Mucosa of gallbladder (tissue), 1 donor: Measurements from ENCODE around the gene GJA3. TPM values are rescaled to one million over a fixed set of nuclear protein-coding genes. Genes with fewer than 3 reads are reported as not detected.

ENCODE experiments used
- DNase-seq: peaks from one replicate; pipeline ENCODE4 v3.0.0-alpha.2; 2020; ENCODE audit warnings: low spot score
- total RNA-seq: library from RNA; stranded (reverse); gene quantifications from one replicate; pipeline ENCODE4 v1.2.1, GENCODE V29; 2021
- donor health status: DM: no; HTN: no; CAD: no.

Gene GJA3
- total RNA-seq, 1 donor from 2014 or later, result 1.7 TPM

DNA sequence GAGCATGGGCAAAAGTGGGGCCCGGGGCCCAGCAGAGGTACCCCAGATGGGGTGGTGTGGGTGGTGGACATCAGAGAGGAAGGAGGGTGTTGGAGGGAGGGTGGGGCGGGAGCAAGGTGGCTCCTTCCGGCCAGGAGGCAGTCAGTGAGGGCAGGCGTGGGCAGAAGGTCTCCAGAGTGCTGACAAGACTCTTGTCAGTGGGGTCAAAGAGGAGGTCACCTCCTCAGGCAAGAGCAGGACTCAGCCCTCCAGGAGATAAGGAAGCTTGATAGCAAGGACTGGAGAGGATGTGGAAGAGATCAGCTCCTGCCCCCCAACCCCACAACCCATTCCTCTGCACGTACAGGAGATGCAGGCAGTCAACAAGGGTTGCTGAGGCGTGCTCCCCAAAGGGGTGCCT lies 9.8 kb downstream of the GJA3 start:
- DNase-seq, result no peak

DNA sequence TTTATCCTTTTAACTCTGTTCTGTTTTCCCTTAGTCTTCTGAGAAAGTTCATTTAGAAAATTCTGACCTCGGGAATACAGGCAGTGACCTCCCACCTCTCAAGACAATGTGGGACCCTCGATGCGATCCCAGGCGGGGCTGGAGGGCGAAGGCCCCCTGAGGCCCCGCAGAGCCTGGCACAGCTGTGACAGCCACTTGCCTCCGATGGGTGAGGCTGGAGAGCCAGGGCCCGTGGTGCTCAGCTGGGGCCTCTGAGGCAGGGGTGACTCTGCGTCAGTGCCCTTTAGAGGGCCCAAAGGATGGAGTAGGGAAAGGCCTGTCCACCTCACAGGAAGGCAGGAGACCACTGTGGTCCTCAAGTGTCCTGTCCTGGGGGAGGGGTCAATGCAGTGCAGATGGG lies 10.3 kb downstream of the GJA3 start:
- DNase-seq, result no peak

DNA sequence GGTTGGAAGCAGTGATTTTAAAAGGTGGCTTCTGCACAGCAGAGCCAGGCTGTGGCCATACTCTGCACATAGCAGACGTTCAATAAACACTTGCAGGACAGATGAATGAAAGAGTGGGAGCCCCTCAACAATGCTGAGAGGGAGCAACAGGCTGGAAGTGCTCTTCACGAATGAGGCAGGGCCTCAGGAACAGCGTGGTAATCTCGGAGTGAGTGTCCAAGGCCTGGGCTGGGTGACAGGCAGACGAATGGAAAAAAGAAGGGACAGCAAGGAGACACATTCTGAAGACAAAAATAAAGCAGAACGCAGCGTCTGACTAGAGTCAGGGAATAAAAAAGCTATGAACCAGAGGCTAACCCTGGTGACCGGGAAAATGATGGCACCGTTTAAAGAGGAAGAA lies 11.1 kb downstream of the GJA3 start:
- no peak for DNase-seq

DNA sequence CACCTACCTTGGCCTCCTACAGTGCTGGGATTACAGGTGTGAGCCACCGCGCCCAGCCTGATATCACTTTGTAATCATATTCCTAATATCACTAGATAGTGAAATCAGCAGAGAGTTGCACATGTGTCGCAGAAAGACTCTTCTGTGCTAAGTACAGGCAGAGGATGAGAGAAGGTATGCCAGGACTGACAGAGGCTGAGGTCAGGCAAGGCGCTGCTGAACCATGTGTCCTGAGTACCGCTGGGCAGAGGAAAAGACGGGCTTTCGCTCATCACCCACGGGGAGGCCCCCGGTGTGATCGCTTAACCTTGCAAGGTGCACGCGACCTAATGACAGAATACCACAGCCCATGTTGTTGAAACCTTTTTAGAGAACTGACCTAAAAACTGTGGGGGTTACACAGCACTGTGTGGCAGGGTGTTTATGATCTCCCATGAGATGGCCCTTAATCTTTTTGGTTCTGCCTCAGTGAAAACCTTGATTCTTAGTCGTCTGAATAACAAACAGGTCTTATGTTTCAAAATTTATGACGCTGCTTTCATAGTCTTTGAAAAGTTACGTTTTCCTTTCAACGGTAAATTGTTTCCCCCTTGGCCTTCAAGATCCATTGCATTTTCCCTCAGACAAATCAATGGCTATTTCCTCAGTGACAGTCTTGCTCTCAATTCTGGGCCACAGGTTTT lies 12.2 kb downstream of the GJA3 start:
- DNase-seq, result no peak

DNA sequence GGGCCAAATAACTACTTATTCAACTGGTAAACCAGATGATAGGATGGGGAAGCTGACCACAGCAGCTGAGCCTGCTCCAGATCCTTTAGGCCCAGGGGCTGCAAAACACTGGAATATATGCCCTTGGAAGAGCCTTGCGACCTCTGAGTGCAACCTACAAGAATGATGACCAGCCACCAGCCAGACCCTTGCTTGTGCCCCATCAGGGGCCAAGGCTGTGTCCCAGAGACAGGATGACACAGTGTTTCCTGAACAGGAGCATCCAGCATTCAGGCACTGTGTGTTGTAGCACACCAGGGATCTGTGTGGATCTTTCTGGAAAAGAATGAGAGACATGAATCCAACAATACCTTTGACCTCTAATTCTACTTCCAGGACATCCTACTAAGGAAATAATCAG lies 14.5 kb downstream of the GJA3 start:
- no peak for DNase-seq

DNA sequence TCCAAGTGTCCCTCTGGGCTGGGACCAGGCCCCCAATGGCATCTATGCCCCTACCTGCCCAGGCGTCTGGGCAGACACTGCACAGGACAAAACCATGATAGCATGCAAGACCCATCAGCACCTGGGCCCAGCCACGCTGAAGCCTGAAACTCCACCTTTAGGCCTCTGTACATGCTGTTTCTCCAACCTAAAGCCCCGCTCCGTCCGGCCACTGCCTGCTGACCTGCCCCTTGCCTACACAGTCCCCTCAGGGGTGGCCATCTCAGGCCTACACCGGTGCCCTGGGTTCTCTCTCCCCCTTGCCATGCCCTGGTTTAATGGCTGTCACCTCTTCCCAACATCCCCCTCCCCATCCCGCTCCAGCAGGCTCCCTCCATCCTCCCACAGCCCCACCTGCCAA lies 15.3 kb downstream of the GJA3 start:
- no peak for DNase-seq

DNA sequence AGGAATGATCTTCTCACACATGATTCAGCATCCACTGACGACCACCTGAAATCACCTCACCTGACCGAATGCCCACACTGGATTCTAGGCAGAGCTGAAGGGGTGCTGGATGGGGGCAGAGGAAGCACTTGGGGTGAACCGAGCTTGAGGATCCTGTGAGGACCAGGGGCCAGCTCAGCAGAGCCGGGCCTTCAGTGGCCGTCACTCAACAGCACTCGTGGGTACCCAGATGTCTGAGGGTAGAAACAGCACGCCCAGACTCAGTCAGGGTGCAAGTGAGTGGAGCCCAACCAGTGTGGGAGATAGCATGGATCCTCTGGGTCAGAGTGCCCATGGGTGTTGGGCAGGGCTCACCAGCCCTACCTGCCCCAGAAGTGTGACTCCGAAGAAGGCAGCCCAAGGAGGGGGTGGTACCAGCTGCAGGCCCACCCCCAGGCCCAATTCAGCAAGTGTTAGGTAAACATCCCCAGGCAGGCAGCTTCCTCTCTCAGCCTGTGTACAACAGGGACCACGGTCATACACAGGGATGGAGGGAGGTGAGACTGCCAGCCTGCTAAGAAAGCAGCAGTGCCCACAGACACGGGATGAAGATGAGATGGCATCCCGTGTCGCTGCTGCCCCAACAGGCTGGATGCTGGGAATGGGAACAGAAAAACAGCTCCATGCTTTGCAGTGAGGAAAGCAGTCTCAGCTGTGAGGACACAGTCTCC lies 16.6 kb downstream of the GJA3 start:
- DNase-seq, result no peak

DNA sequence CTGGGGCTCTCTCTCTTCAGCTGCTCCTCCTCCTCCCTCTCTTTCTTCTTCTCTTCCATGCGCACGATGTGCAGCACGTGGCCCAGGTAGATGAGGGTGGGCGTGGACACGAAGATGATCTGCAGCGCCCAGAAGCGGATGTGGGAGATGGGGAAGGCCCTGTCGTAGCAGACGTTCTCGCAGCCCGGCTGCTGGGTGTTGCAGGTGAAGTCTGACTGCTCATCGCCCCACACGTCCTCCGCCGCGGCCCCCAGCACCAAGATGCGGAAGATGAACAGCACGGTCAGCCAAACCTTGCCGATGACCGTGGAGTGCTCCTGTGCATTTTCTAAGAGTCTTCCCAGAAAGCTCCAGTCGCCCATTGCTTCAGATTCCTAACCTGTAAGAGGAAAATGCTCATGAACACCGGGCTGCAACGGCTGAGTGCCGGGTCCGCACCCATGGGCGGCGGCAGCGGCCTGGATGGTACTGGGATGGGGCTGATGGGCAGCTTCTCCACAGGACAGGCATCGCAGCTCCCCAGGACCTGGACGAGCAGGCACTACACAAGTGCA lies 17.8 kb downstream of the GJA3 start:
- no peak for DNase-seq

DNA sequence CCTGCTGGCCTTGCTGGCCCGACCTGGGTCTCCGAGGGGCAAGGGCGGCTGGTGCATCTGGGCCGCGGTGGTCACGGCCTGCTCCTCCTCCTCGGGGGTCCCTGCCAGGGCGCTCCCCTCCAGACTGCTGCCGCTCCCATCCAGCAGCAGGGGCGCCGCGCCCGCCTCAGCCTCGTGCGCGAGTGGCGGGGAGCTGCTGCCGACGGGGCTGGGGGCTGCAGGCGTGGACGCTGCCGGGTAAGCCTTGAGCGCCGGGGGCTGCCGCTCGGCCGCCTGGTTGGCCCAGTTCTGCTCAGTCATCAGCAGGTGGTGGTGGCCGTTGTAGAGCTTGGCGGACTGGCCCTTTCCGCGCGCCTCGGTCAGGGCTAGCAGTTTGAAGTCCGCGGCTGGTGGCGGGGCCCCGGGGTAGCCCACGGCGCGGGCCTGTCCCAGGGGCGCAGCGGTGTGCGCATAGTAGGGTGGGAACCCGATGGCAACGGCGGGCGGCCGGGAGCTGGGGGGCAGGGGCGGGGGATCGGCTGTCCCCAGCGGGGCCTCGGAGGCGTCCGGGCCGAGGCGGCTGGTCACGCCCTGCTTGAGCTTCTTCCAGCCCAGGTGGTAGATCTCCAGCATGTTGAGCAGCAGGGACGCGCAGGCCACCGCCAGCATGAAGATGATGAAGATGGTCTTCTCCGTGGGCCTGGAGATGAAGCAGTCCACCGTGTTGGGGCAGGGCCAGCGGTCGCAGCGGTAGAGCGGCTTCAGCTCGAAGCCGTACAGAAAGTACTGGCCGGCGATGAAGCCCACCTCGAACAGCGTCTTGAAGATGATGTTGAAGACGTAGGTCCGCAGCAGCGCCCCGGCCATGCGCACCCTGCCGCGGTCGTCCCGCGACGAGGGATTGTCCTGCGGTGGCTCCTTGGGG lies 18.6 kb downstream of the GJA3 start:
- DNase-seq, result no peak

DNA sequence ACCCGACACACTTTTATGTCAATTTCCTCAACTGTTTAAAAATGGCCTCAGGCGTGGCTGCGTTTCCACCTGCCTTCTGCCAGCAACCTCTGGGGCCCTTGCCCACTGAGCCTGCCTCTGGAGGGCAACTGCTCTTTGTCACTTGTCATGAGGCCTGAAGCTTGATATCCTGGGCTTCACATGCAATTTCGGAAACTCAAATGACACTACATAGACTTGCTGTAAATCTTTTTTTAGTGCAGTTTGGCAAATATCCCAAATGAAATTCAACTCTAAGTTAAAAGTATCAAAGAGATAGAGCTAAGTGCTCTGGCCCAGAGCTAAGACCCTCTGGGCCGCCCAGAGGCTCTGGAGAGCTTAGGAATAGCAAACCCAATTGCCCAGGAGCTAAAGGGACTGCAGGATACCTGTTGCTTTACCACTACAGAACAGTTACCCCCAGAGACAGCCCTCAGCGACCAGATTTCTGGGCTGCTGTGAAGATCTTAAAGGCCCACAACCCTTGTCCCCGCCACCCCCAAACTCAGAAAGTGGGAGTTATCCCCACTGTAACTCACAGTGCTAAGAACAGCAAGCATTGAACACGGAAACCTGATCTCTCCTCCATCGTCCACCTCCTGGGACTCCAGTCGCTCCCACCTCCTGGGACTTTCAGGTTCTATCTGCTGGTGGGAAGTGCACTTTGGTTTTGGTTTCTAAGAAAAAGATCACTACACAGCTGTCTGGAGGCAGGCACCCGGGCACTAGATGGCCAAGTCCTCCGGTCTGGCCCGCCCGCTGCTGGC lies 19.4 kb downstream of the GJA3 start:
- DNase-seq, result no peak

DNA sequence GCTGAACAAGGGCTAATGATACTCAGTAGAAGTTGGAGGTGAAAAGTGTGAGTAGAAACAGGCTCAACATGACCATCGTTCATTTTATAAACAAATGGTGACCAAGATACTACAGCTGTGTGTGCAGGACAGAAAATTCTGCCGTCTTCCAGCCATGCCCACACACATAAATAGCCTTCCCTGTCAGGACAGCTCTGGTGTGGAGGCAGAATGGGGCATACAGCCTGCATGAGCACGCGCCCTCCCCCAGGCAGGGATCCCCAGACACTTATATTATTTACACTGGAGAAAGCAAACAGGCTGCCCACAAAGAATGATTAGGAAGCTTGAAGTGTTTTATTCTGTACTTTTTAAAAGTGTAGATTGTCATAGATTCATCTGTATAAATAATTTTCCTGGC lies 20.4 kb downstream of the GJA3 start:
- DNase-seq, result no peak

DNA sequence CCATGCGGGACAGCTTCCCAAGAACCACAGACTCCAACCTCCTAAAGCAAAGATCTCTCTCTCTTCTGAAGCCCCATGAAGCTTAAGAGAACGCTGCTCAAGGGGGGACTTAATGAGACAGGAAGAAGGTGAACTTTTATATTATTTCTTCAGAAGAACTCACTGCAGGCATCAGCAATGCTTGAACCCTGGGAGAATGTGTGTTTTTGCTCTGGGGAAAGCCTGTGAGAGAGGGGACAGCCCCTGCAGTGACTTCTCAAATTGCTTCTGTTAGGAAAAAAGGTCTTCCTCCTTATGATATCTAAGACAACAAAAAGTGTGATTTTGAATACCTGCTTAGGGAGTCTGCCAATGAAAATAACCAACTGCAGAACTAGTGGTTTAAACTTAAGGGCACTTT lies 23.0 kb downstream of the GJA3 start:
- DNase-seq, result no peak

DNA sequence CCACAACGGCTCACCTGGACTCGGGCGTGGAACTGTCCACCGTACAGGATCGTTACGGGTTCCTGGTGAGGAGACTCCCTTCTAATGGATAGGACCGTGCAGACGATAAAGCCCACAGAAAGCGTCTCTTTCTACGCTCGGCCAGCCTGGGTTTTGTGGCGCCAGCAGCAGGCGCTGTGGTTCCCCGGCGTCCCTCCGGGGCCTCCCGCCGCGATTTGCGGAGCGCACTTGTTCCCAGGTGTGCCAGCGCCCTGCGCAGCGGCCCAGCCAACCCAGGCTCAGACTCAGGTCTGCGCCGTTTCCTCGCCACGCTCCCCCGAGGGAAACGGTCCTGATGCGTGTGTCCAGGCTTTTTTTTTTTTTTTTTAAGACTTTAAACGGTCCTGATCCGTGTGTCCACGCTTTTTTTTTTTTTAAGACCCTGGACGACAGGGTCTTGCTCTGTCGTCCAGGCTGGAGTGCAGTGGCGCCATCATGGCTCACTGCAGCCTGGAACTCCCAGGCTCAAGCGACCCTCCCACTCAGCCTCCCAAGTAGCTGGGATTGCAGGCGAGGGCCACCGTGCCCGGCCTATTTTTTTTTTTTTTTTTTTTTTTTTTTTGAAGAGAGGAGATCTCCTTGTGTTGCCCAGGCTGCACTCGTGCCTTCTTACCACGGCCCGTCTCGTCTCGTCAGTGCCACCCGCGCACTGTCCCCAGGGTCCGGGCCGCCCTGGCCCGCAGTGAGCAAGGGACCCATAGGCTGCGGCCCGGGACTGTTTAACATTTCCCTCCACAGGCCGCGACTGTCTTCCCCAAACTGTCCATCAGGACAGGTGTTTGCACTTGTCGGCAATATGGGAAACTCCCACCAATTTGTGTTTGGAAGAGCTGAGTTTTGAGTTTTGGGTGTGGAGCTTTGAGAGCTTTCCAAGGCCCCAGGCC lies 23.8 kb downstream of the GJA3 start:
- no peak for DNase-seq

DNA sequence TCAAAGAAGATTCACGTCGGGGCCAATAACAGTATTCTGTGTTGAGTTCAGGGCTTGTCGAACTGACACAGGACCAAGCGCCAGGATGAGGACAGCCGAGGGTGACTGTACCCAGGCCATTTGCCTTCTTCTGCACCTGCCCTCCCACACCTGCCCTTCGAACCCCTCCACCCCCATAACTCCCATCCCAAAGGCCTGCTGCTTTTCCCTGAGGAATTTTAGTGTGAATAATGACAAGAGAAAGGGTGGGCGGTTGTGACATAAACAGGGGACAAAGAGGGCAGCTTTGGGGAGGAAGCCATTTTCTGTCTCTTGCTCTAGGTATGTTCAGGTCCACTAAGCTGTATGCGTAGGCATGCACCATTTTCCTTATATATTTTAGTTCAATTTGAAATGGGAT lies 26.1 kb downstream of the GJA3 start:
- DNase-seq, result no peak

DNA sequence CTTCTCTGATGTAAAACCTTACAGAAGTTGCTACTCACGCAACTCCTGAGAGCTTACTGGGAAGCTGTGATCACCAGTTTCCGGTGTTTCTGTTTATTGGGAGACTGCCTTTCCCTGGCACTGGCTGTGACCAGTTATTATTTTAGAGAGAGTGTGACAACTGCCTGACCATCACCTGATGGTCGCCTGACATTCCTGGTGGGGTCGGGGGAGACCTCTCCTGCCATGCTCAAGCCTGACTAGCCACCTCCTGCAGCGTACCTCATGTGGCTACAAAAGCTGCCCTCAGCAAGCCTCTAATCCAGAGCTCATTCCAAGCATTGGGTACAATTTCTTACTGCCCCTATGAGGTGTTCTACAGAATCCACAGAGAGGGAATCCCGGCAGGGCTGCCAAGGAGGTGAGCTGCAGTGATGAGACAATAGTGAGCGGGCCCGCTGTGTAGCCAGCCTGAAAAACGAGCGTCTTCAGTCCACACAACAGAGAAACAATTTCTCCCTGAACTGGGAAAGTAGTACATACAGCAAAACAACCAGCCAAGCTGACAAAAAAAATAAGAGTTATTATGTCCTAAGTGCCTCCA lies 28.7 kb downstream of the GJA3 start:
- no peak for DNase-seq

DNA sequence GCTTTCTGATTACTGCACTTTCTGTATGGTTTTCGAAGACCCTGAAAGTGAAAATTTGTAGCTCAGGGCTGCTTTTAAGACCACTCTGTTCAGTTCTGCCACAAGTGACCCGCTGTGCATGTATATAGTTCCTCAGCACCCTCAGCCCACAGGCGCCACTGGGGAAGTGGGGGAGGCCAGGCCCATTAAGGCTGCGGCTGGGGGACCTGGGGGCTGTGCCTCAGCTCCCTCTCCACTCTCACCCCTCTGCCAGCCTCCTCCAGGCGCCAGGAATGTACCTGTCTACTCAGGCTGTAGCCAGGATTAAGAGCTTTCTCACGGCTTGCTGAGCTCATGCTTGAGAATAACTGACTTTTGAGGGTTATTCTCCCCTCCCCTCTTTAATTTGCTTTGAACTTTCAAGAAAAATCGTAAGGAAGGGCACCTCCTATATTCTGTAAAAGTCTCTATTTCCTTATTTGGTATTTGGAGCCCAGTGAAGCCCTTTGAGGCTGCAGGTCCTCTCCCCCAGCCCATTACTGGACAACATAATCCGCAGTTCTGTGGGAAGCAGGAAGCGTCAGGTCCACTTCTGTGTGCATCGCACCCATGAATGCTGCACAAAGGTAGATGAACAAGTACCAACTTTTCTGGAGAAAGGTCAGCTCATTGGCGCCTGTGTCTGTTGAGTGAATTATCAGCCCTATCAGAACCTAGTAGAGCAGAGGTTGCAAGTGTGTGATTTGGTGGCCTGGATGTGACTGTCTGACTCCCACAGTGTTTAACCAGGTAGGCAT lies 29.6 kb downstream of the GJA3 start:
- no peak for DNase-seq

DNA sequence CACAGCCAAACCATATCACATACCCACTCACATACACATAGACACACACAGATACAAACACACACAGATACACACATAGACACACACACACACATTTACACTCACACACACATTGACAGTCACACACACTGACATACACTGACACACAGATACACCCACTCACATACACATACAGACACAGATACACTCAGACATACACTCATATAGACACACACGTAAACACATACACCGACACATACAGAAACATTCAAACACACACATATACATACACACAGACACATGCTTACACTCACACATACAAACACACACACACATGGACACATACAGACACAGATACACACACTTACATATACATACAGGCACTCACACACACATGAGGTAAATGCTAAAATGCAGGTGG lies 30.2 kb downstream of the GJA3 start:
- no peak for DNase-seq

DNA sequence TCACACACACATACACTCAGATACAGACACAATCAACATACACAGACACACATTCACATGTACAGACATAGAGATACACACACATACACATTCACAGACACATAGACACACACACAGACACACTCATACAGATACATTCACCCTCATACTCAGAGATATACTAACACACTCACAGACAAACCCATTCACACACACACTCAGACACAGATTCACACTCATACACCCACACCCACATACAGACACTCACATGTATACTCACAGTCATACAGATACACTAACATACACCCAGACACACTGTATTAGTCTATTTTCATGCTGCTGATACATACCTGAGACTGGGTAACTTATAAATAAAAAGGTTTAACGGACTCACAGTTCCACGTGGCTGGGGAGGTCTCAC lies 30.8 kb downstream of the GJA3 start:
- DNase-seq, result no peak

DNA sequence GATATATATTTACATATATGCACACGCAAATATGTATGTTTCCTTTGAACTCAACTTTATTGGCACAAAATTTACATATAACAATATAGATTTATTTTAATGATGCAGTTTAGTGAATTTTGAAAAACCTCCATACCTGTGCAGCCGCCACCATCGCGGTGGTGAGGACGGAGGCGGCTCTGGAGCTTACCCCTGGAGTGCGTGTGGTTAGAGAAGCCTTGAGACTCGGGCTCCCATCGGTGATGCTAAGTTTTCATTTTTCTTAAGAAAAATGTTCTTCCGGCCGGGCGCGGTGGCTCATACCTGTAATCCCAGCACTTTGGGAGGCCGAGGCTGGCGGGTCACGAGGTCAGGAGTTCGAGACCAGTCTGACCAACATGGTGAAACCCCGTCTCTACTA lies 31.8 kb downstream of the GJA3 start:
- DNase-seq, result no peak
